Measurements from ENCODE around the gene ADSS2. TPM values are rescaled to one million over a fixed set of nuclear protein-coding genes. Genes with fewer than 3 reads are reported as not detected.

Gene ADSS2
- total and polyA plus RNA-seq, 2 experiments from 2014 or later = 55.1 to 101 TPM

DNA sequence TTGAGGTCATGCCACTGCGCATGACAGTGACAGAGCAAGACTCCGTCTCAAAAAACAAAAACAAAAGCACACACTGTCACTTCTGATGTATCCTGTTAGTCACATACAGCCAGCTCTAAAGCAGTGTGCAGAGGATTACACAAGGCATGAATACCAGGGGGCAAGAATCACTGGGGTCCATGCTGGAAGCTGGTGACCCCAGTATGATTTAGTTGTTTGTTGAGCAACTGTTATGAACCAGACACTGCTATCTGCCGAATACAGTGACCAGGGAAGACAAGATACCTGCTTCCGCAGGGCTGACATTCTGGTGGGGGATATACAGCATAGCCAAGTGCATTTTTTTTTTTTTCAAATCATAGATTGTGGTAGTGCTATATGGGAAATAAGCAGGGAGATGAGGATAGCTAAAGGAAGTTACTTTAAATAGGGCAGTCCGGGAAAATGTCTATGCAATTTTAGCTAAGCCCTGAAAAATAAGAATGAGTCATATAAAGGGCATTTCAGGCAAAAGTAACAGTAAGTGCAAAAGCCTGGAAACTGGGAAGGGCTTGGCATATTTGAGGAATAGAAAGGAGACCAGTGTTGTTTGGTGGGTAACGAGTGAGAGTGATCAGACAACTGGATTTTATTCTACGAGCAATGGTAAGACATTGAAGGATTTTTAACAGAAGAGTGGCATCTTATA is 69.7 kb downstream of the ADSS2 start:
- Histone ChIP-seq H3K27ac (ENCODE audit: low read depth) (no peak overlapping the region), H3K27me3 (ENCODE audit: insufficient read depth) (no peaks in the 10 kb centered on the region), H3K9me2 (ENCODE audit: insufficient read depth) (no peaks in the 10 kb centered on the region), H3K79me2 (replicated peaks; ENCODE audit: insufficient read depth) (no peaks in the 10 kb centered on the region), H2AFZ (no peak overlapping the region), H3K36me3 (ENCODE audit: insufficient read depth) (no peaks in the 10 kb centered on the region), H3K4me2 (no peak overlapping the region), H3K4me3 (no peak overlapping the region), H4K20me1 (replicated peaks; ENCODE audit: insufficient read depth) (no peaks in the 10 kb centered on the region), H3F3A (replicated peaks; ENCODE audit: low read depth) (no peaks in the 10 kb centered on the region), H3K4me1 (ENCODE audit: insufficient read depth) (no peaks in the 10 kb centered on the region)
- Mint-ChIP-seq H3K36me3 (ENCODE audit: low read depth) (no peaks in the 10 kb centered on the region), H3K27me3 (ENCODE audit: insufficient read depth, low read depth, poor library complexity) (peaks cover 6% of the 10 kb centered on the region), H3K27ac (no peak overlapping the region), H3K9me3 (no peaks in the 10 kb centered on the region), H3K4me3 (no peak overlapping the region), H3K4me1 (no peaks in the 10 kb centered on the region; the same call in 2 of the 3 replicates)
- no peak for TF ChIP-seq ZNF114 (CRISPR knock-in tag; IDR thresholded peaks at IDR 0.05)
- no peak for TF ChIP-seq POLR2AphosphoS5 (IDR thresholded peaks at IDR 0.05; ENCODE audit: low read depth)
- no peak for TF ChIP-seq EZH2 (IDR thresholded peaks at IDR 0.05; ENCODE audit: low read depth, unreplicated experiment)
- TF ChIP-seq STAT1 (IDR thresholded peaks at IDR 0.05; ENCODE audit: unreplicated experiment) = no peak
- TF ChIP-seq ZNF462 (CRISPR knock-in tag; IDR thresholded peaks at IDR 0.05) = no peak
- TF ChIP-seq, protein P1, sequence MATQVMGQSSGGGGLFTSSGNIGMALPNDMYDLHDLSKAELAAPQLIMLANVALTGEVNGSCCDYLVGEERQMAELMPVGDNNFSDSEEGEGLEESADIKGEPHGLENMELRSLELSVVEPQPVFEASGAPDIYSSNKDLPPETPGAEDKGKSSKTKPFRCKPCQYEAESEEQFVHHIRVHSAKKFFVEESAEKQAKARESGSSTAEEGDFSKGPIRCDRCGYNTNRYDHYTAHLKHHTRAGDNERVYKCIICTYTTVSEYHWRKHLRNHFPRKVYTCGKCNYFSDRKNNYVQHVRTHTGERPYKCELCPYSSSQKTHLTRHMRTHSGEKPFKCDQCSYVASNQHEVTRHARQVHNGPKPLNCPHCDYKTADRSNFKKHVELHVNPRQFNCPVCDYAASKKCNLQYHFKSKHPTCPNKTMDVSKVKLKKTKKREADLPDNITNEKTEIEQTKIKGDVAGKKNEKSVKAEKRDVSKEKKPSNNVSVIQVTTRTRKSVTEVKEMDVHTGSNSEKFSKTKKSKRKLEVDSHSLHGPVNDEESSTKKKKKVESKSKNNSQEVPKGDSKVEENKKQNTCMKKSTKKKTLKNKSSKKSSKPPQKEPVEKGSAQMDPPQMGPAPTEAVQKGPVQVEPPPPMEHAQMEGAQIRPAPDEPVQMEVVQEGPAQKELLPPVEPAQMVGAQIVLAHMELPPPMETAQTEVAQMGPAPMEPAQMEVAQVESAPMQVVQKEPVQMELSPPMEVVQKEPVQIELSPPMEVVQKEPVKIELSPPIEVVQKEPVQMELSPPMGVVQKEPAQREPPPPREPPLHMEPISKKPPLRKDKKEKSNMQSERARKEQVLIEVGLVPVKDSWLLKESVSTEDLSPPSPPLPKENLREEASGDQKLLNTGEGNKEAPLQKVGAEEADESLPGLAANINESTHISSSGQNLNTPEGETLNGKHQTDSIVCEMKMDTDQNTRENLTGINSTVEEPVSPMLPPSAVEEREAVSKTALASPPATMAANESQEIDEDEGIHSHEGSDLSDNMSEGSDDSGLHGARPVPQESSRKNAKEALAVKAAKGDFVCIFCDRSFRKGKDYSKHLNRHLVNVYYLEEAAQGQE (IDR thresholded peaks at IDR 0.05; ENCODE audit: unreplicated experiment) = no peak
- TF ChIP-seq CREB1 (CRISPR knock-in tag; IDR thresholded peaks at IDR 0.05; ENCODE audit: low read depth) = no peak
- no peak for ATAC-seq
- no peak for DNase-seq (ENCODE audit: low spot score)

Data from GM23338 (cell line).